MCF 10A (cell line): ENCODE measurements around the gene GRK6. TPM values are rescaled to one million over a fixed set of nuclear protein-coding genes. Genes with fewer than 3 reads are reported as not detected.

ENCODE experiments used
- BruUV-seq: library from RNA; stranded (reverse); fragments of 400-500 nt; replicated peaks from 2 replicates; lab custom pipeline; 2021; lab: Mats Ljungman, UMichigan
- CTCF ChIA-PET: fragments of 300-600 bp; sonication (Branson Sonifier 250); formaldehyde crosslinking; extraction: SDS; loops from one replicate; lab custom pipeline; 2021; ENCODE audit warnings: antibody characterized with exemption, inconsistent platforms; lab: Yijun Ruan, JAX
- POLR2A ChIA-PET: fragments of 300-600, 350-650 bp; sonication (Branson Sonifier 250); formaldehyde crosslinking; extraction: SDS; loops from one replicate; lab custom pipeline; 2020; ENCODE audit warnings: antibody characterized with exemption, inconsistent platforms; lab: Yijun Ruan, JAX
- DNase-seq: peaks from one replicate; pipeline ENCODE4 v3.0.0-alpha.2; 2018; ENCODE audit not compliant: unreplicated experiment
- H3K27ac Mint-ChIP-seq: one replicate; pipeline ENCODE4 v1.8.0; 2022; ENCODE audit warnings: mild to moderate bottlenecking, low read depth, mixed read lengths; ENCODE audit not compliant: unreplicated experiment
- H3K27me3 Mint-ChIP-seq: one replicate; pipeline ENCODE4 v1.8.0; 2022; ENCODE audit warnings: mixed read lengths; ENCODE audit not compliant: insufficient read depth, unreplicated experiment
- H3K36me3 Mint-ChIP-seq: one replicate; pipeline ENCODE4 v1.8.0; 2022; ENCODE audit warnings: mild to moderate bottlenecking, moderate library complexity, mixed read lengths; ENCODE audit not compliant: insufficient read depth, unreplicated experiment
- H3K4me1 Mint-ChIP-seq: one replicate; pipeline ENCODE4 v1.8.0; 2022; ENCODE audit warnings: mixed read lengths; ENCODE audit not compliant: insufficient read depth, unreplicated experiment
- H3K4me3 Mint-ChIP-seq: one replicate; pipeline ENCODE4 v1.8.0; 2022; ENCODE audit warnings: mild to moderate bottlenecking, moderate library complexity, mixed read lengths; ENCODE audit not compliant: unreplicated experiment
- H3K9me3 Mint-ChIP-seq: one replicate; pipeline ENCODE4 v1.8.0; 2022; ENCODE audit warnings: mixed read lengths; ENCODE audit not compliant: unreplicated experiment
- CTCF ChIP-seq: fragments of 200-600 bp; IDR thresholded peaks from one replicate; pipeline ENCODE4 v1.8.0; 2022; ENCODE audit warnings: antibody characterized with exemption, mild to moderate bottlenecking; ENCODE audit not compliant: unreplicated experiment
- intact Hi-C: fragments of 100-400 bp; cut with micrococcal nuclease; formaldehyde crosslinking; loops from 2 replicates; pipeline ENCODE4 v1.14.1; 2022
- total RNA-seq: library from RNA; stranded (reverse); gene quantifications from 2 replicates; pipeline ENCODE4 v1.2.3, GENCODE V29; 2022

The GRK6 gene
- total RNA-seq, 1 experiment from 2014 or later: 52.0 TPM

- intact Hi-C loops: no loop called here
- Mint-ChIP-seq H3K27me3 (no peaks in the 10 kb centered on the region), H3K9me3 (no peaks in the 10 kb centered on the region), H3K36me3 (peaks cover 37% of the 10 kb centered on the region), H3K27ac (no peak overlapping the region), H3K4me1 (peaks cover 36% of the 10 kb centered on the region), H3K4me3 (no peak overlapping the region)
- CTCF ChIA-PET: interaction anchor here (0.6 to 4.1 kb wide), 2 partner anchors 10 to 441 kb away, joined by 3 to 24 read pairs; no protein-coding TSS in a partner anchor
- peak; percentile 98 for TF ChIP-seq CTCF
- no TSS peak for BruUV-seq
- POLR2A ChIA-PET: interaction anchor here (1.1 kb wide), 1 partner anchor 10 kb away, joined by 3 read pairs; no protein-coding TSS in a partner anchor
- peak; percentile 70 for DNase-seq
Measured at GRCh38 chr5:177491429-177491945, 65.0 kb downstream of the GRK6 start.

- H3K4me1 Mint-ChIP-seq: peaks cover 36% of the 10 kb centered on the region
- ChIA-PET POLR2A (interaction anchor here (0.5 to 1.7 kb wide), 5 partner anchors 9 to 72 kb away, joined by 3 to 4 read pairs (median 4); no protein-coding TSS in a partner anchor), CTCF (interaction anchor here (0.5 to 4.6 kb wide), 10 partner anchors 9 to 89 kb away, joined by 3 to 25 read pairs (median 6); no protein-coding TSS in a partner anchor)
- BruUV-seq: no TSS peak
- H3K4me3 Mint-ChIP-seq: no peak overlapping the region
- TF ChIP-seq CTCF: no peak
- peak overlapping the region; percentile 49 for H3K27ac Mint-ChIP-seq
- intact Hi-C loops: no loop called here
- peaks cover 33% of the 10 kb centered on the region for H3K36me3 Mint-ChIP-seq
- no peaks in the 10 kb centered on the region for H3K27me3 Mint-ChIP-seq
- H3K9me3 Mint-ChIP-seq: no peaks in the 10 kb centered on the region
- no peak for DNase-seq
Measured at GRCh38 chr5:177491983-177492746, 65.7 kb downstream of the GRK6 start.

Other genes starting within 250 kb of the GRK6 start
- 34.3 and 42.6 TPM in 2 replicates for gene RAB24, start 123.0 kb upstream of the GRK6 start, total RNA-seq
- 217 and 267 TPM in 2 replicates for gene PRELID1, start 122.9 kb upstream of the GRK6 start, total RNA-seq
- 8.4 and 13.2 TPM in 2 replicates for gene MXD3, start 114.8 kb upstream of the GRK6 start, total RNA-seq
- gene LMAN2, start 75.0 kb upstream of the GRK6 start, total RNA-seq: 221 and 279 TPM in 2 replicates
- 7.8 and 12.6 TPM in 2 replicates for gene RGS14, start 68.8 kb upstream of the GRK6 start, total RNA-seq
- gene SLC34A1, start 42.2 kb upstream of the GRK6 start, total RNA-seq: not detected in 2 replicates
- gene PFN3, start 26.0 kb upstream of the GRK6 start, total RNA-seq: not detected in 2 replicates
- gene F12, start 17.1 kb upstream of the GRK6 start, total RNA-seq: 13.6 and 16.5 TPM in 2 replicates
- 15.0 and 23.2 TPM in 2 replicates for gene PRR7, start 20.1 kb downstream of the GRK6 start, total RNA-seq
- 149 and 165 TPM in 2 replicates for gene DBN1, start 47.0 kb downstream of the GRK6 start, total RNA-seq
- gene PDLIM7, start 70.9 kb downstream of the GRK6 start, total RNA-seq: 164 and 257 TPM in 2 replicates
- 5.4 and 6.0 TPM in 2 replicates for gene DOK3, start 83.2 kb downstream of the GRK6 start, total RNA-seq
- 125 and 135 TPM in 2 replicates for gene DDX41, start 90.3 kb downstream of the GRK6 start, total RNA-seq
- gene FAM193B, start 127.9 kb downstream of the GRK6 start, total RNA-seq: 73.5 and 80.4 TPM in 2 replicates
- gene TMED9, start 165.5 kb downstream of the GRK6 start, total RNA-seq: 301 and 365 TPM in 2 replicates
- 37.9 and 38.8 TPM in 2 replicates for gene B4GALT7, start 173.5 kb downstream of the GRK6 start, total RNA-seq